ENCODE results near the gene SPC25. TPM values are rescaled to one million over a fixed set of nuclear protein-coding genes. Genes with fewer than 3 reads are reported as not detected.
"Not testable (repeated sequence)": the region's sequence is repeated elsewhere in the genome, so short reads cannot be mapped to it uniquely, and the experiment has no call there.

The SPC25 gene
- polyA plus RNA-seq, 4 donors = 16.5 to 25.8 (median 22.5) TPM

- no peak for DNase-seq (ENCODE audit: low read depth in 4 of 4, low spot score in 3 of 4)
Measured at GRCh38 chr2:168904358-168904757, 14.1 kb upstream of the SPC25 start.

- no peak for DNase-seq (ENCODE audit: low read depth in 4 of 4, low spot score in 3 of 4)
Measured at GRCh38 chr2:168903888-168904287, 13.7 kb upstream of the SPC25 start.

DNA sequence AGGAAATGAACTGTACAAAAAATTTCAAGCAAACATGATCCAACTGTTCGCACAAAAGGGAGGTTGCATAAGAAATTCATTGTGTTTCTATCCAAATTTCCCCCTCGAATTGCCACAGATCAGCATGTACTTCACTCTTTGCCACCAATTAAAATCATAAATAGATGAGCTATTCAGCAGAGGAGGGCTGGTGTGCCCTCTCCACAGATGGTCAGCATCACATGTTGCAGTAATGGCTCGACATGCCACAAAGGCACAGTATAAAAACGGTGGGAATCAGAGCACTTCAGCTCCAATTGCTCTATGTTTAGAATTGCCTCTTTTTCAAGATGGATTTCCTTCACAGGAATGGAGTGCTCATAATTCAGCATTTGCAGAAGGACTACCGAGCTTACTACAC, 10.8 kb upstream of the SPC25 start, which contains the start of gene G6PC2:
G6PC2 (plus strand) TSS at position 289 of the 400 bp plus-strand sequence; CDS start at position 330, 41 bp downstream.
- no peak for DNase-seq (ENCODE audit: low read depth in 4 of 4, low spot score in 3 of 4)

DNA sequence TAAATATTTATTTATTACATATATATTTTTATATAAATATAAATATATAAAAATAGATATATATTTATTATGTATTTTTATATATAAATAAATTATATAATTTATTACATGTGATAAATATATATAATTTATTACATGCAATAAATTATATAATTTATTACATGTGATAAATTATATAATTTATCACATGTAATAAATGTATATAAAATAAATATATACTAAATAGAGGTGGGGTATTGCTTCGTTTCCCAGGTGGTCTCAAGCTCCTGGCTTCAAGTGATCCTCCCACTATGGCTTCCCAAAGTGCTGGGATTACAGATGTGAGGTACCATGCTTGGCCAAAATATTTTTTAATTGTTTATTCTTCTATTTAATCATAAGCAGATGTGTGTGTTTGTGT, 7.2 kb upstream of the SPC25 start:
- no peak for DNase-seq (ENCODE audit: low read depth in 4 of 4, low spot score in 3 of 4)

DNA sequence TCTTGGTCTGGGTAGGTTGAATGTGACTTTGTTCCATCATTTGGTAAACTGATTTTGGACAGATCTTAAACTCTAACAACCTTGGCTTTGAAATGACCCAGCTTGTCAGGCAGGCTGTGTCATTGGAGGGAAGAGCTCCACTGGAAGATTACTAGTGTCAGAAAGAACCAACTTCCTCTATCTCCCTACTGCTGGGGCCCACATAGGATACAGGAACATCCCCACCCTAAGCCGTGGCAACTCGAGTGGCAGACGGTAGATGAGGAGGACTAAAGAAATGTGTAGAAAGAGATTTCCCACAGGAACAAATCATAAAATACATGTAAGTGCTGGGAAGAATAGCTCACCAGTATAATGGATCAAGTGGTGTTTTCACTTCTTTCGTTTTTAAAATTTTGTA, 6.6 kb upstream of the SPC25 start:
- no peak for DNase-seq (ENCODE audit: low read depth in 4 of 4, low spot score in 3 of 4)

DNA sequence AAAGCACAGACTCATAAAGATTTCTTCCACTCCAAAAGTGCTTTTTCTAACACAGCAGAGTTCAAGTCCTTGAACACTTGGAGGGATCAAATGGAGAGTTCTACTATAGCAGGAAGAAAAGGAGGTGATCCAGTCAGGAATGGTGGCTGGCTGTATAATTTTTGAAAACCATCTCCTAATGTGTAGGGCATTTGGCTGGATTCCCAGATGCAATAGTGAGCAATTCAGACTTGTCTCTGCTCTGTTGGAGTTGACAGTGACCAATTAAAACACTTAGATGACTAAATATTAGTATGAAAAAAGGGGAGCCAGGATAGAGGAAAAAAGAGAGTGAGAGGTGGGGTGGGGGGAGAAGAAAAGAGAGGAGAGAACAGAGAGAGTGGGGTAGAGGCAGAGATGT, 5.5 kb upstream of the SPC25 start:
- no peak for DNase-seq (ENCODE audit: low read depth in 4 of 4, low spot score in 3 of 4)

DNA sequence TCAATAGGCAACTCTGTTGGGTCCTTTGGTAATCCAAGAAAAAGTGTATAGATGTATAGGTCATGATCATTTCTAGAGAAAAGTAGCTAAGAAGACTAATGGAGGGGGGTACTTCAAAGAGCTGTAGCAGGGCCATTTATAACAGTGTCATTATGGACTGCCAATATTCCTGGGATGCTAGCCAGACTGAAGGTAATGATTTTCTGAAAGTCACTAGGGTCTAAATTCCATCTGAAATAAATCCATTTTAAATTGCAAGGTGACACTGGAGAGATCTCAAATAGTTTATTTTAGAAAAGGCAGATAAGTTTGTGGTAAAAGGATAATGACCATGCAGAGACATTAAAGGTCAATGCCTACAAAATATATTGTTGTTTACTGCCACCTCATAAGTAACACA, 4.5 kb upstream of the SPC25 start:
- DNase-seq (ENCODE audit: low read depth in 4 of 4, low spot score in 3 of 4) = no peak

- DNase-seq (ENCODE audit: low read depth in 4 of 4, low spot score in 3 of 4) = no peak
Measured at GRCh38 chr2:168894101-168894500, 3.9 kb upstream of the SPC25 start.

DNA sequence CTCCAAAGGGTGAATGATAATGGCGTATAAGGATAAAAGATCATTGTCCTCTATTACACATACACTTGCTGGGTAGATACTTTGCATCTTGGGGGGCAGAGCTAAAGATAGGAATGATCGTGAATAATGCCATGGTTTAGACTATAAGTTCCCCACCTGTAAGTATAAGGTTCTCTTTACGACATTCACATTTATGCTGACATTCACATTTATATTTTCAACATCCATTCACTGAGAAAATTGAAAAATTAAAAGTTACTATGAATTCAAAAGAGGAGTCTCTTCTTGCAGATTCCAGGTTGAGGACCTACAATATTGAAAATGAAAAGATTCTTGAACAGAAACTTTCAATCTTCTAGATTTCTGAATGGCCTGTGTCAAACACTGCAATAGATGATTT, 2.1 kb upstream of the SPC25 start:
- no peak for DNase-seq (ENCODE audit: low read depth in 4 of 4, low spot score in 3 of 4)

GRCh38 chr2:168889635-168890005, 610 bp downstream of the SPC25 start:
- DNase-seq (ENCODE audit: low read depth in 4 of 4, low spot score in 3 of 4) = no peak

GRCh38 chr2:168884975-168885374, 5.3 kb downstream of the SPC25 start:
- DNase-seq (ENCODE audit: low read depth in 4 of 4, low spot score in 3 of 4) = no peak

DNA sequence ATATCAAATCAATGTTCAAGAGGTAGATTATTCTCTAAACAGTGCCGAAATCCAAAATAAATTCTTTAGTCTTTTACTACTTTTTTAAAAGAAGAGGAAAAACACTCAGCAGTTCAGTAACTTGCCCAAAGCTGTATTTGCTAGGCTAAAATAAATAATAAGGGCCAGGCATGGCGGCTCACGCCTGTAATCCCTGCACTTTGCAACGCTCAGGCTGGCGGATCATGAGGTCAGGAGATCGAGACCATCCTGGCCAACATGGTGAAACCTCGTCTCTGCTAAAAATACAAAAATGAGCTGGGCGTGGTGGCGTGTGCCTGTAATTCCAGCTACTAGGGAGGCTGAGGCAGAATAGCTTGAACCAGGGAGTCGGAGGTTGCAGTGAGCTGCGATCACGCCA, 8.1 kb downstream of the SPC25 start:
- DNase-seq (ENCODE audit: low read depth in 4 of 4, low spot score in 3 of 4) = not testable (repeated sequence)

- DNase-seq (ENCODE audit: low read depth in 4 of 4, low spot score in 3 of 4) = no peak
Measured at GRCh38 chr2:168874368-168875054, 15.7 kb downstream of the SPC25 start.

DNA sequence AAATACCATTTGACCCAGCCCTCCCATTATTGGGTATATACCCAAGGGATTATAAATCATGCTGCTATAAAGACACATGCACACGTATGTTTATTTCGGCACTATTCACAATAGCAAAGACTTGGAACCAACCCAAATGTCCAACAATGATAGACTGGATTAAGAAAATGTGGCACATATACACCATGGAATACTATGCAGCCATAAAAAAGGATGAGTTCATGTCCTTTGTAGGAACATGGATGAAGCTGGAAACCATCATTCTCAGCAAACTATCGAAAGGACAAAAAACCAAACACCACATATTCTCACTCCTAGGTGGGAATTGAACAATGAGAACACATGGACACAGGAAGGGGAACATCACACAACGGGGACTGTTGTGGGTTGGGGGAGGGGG, 19.4 kb downstream of the SPC25 start:
- DNase-seq (ENCODE audit: low read depth in 4 of 4, low spot score in 3 of 4) = not testable (repeated sequence)

GRCh38 chr2:168870369-168870768, 19.9 kb downstream of the SPC25 start:
- DNase-seq (ENCODE audit: low read depth in 4 of 4, low spot score in 3 of 4) = not testable (repeated sequence)

DNA sequence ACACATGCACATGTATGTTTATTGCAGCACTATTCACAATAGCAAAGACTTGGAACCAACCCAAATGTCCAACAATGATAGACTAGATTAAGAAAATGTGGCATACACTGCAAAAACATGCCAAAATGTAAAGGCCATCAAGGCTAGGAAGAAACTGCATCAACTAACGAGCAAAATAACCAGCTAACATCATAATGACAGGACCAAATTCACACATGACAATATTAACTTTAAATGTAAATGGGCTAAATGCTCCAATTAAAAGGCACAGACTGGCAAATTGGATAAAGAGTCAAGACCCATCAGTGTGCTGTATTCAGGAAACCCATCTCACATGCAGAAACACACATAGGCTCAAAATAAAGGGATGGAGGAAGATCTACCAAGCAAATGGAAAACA, 23.1 kb downstream of the SPC25 start:
- DNase-seq (ENCODE audit: low read depth in 4 of 4, low spot score in 3 of 4) = not testable (repeated sequence)

DNA sequence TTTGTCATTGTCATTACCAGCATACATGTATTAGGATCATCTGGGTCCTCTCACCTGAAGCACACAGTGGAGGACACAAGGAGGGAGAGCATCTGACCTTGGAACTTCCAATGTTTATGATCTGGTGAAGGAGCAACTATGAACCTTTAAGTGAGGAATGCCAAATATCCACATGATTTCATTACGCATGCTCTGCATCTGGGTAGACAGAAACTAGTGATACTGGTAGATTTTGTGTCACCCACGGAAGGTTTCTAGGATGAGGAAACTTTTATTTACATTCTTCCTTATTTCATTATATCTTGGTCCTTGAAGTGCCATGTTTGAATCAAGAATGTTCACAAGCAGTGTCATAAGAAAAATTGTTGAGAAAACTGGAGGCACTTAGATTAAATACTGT, 32.1 kb downstream of the SPC25 start:
- DNase-seq (ENCODE audit: low read depth in 4 of 4, low spot score in 3 of 4) = no peak

DNA sequence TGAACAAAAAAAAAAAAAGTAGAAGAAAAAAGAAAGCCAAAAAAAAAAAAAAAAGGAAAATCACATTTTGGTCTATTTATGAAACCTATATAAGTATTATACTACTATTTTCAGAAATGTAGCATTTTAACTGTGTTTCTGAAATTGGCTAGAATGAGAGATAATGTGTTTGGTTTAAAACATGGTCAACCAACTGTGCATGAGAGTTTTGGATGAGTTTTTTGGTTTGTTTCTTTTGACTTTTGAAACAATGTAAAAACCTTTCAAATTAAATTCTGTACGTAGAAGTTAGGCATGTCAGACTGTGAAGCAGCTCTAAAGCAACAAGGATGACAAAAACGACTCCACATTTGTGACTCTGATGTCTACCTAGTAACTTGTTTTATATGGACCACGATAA, 34.6 kb downstream of the SPC25 start:
- no peak for DNase-seq (ENCODE audit: low read depth in 4 of 4, low spot score in 3 of 4)

DNA sequence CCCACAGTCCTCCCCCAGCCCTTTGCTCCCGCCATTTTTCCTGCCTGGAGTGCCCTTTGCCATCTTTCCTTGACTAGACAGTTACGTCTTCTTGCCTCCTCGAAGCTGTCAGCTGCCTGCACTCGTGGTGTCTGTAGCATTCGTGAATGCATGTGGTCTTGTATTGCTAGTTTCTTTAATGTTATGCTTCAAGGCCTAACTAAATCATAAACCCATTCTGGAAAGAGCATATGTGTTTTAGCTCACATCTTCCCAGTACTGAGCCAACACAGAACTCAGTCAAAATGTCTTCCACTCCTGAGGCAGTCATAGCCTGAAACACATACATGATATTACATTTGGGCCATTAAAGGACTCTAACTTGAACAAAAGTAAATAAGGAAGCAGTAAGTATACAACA, 35.6 kb downstream of the SPC25 start:
- DNase-seq (ENCODE audit: low read depth in 4 of 4, low spot score in 3 of 4) = no peak

DNA sequence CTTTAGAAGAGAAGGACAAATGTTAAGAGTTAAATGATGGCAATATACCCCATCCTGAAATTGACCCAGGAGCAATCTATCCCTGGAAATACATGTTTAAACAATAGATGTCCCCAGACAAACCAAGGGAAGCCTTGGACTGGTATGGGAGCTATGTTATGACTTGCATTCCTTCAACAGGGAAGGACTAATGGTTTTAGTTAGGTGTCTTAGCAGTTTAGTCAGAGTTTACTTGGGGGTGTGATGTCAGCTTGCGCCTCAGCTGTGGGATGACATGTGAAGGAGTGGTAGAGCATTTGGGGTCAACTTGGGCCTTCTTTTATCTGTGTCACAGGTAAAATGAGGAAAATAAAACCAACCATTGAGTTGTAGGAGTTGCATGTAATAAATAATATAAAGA, 36.8 kb downstream of the SPC25 start:
- DNase-seq (ENCODE audit: low read depth in 4 of 4, low spot score in 3 of 4) = no peak

- DNase-seq (ENCODE audit: low read depth in 4 of 4, low spot score in 3 of 4) = no peak
Measured at GRCh38 chr2:168852481-168852880, 37.7 kb downstream of the SPC25 start.

DNA sequence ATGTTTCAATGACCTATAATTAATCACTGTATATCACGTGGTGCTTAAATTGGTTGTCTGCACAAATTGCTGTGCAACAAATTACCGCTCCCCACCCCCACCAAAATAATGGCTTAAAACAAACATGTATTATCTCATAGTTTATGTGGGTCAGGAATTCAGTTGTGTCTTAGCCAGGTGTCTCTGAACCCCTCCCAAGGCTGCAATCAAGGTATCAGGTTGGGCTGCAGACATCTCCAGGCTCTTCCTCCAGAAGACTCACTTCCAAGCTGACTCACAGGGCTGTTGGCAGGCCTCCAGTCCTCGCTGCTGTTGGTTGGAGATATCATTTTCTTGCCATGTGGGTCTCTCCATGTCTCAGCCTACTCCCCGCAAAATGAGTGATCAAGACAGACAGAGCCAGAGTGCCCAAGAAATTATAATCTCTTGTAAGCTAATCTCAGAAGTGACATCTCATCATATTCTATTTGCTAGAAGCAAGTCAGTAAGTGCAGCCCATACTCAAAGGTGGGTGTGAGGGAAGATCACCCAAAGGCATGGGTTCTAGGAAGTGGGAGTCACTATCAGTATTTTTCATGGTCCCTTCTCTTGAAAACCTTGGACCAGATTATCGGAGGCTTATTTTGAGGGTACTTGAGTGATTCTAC, 38.4 kb downstream of the SPC25 start:
- no peak for DNase-seq (ENCODE audit: low read depth in 4 of 4, low spot score in 3 of 4)

GRCh38 chr2:168850846-168851245, 39.4 kb downstream of the SPC25 start:
- DNase-seq (ENCODE audit: low read depth in 4 of 4, low spot score in 3 of 4) = no peak

Data from left renal pelvis (tissue), 4 donors.